OCI-LY1 (cell line): Measurements from ENCODE around the gene RGS9.
A peak's percentile ranks its signal among the peaks of the same experiment; 100 is the strongest.

Experiments used
- H2AFZ ChIP-seq: fragments of 200-600 bp; sonication (generic), shearing (Covaris generic); 2 replicates; pipeline ENCODE4 v1.6.0; 2014; ENCODE audit warnings: antibody characterized with exemption, mild to moderate bottlenecking, low read length
- H3F3A ChIP-seq: fragments of 200-600 bp; sonication (generic), shearing (Covaris generic); 2 replicates; pipeline ENCODE4 v1.6.0; 2014; ENCODE audit warnings: mild to moderate bottlenecking, antibody characterized with exemption, low read length, moderate library complexity; ENCODE audit not compliant: insufficient read depth
- H3K27ac ChIP-seq: fragments of 200-600 bp; sonication (generic); 2 replicates; pipeline ENCODE4 v1.5.1; 2014; ENCODE audit warnings: low read length, mixed run types, mild to moderate bottlenecking, low read depth; ENCODE audit not compliant: poor library complexity, severe bottlenecking
- H3K27me3 ChIP-seq: fragments of 200-600 bp; sonication (generic); 2 replicates; pipeline ENCODE4 v1.6.0; 2014; ENCODE audit warnings: antibody characterized with exemption, mild to moderate bottlenecking, low read length, moderate library complexity; ENCODE audit not compliant: insufficient read depth
- H3K36me3 ChIP-seq: fragments of 200-600 bp; sonication (generic); 2 replicates; pipeline ENCODE4 v1.6.1; 2014; ENCODE audit warnings: mild to moderate bottlenecking, antibody characterized with exemption, low read length, moderate library complexity, mixed read lengths; ENCODE audit not compliant: insufficient read depth
- H3K4me1 ChIP-seq: fragments of 200-600 bp; sonication (generic); 2 replicates; pipeline ENCODE4 v1.5.1; 2014; ENCODE audit warnings: mild to moderate bottlenecking, low read length, moderate library complexity; ENCODE audit not compliant: insufficient read depth, severe bottlenecking
- H3K4me2 ChIP-seq: fragments of 200-600 bp; sonication (generic), shearing (Covaris generic); 2 replicates; pipeline ENCODE4 v1.6.1; 2014; ENCODE audit warnings: low read length
- H3K4me3 ChIP-seq: fragments of 200-600 bp; sonication (generic); 2 replicates; pipeline ENCODE4 v1.5.1; 2014; ENCODE audit warnings: low read length, low read depth, mild to moderate bottlenecking, mixed read lengths; ENCODE audit not compliant: poor library complexity, severe bottlenecking
- H3K79me2 ChIP-seq: fragments of 200-600 bp; shearing (Covaris generic); 2 replicates; pipeline ENCODE4 v1.6.1; 2016; ENCODE audit warnings: mixed run types, low read length, mixed read lengths; ENCODE audit not compliant: insufficient read depth
- H3K9ac ChIP-seq: fragments of 200-600 bp; sonication (generic), shearing (Covaris generic); 2 replicates; pipeline ENCODE4 v1.6.1; 2014; ENCODE audit warnings: mild to moderate bottlenecking, low read length, mixed read lengths
- H3K9me2 ChIP-seq: fragments of 200-600 bp; sonication (generic), shearing (Covaris generic); 2 replicates; pipeline ENCODE4 v1.6.1; 2014; ENCODE audit warnings: low read depth, mild to moderate bottlenecking, low read length, mixed read lengths
- H3K9me3 ChIP-seq: fragments of 200-600 bp; shearing (Covaris generic); 2 replicates; pipeline ENCODE4 v1.6.1; 2014; ENCODE audit warnings: low read length, mixed read lengths
- H4K20me1 ChIP-seq: fragments of 200-600 bp; sonication (generic), shearing (Covaris generic); 2 replicates; pipeline ENCODE4 v1.6.0; 2016; ENCODE audit warnings: mild to moderate bottlenecking, low read length; ENCODE audit not compliant: insufficient read depth
- EZH2 ChIP-seq: fragments of 200-600 bp; sonication (generic), shearing (Covaris generic); IDR thresholded peaks from 2 replicates; pipeline ENCODE4 v1.8.0; 2017; ENCODE audit warnings: borderline replicate concordance, mixed run types, mild to moderate bottlenecking, antibody characterized with exemption, low read length, moderate library complexity, mixed read lengths
- TF ChIP-seq, protein P1 (sequence below): fragments of 200-600 bp; sonication (generic), shearing (Covaris generic); IDR thresholded peaks from 2 replicates; pipeline ENCODE4 v1.5.1; 2017; ENCODE audit warnings: mild to moderate bottlenecking, antibody characterized with exemption, low read length, moderate library complexity, mixed read lengths

The RGS9 gene

DNA sequence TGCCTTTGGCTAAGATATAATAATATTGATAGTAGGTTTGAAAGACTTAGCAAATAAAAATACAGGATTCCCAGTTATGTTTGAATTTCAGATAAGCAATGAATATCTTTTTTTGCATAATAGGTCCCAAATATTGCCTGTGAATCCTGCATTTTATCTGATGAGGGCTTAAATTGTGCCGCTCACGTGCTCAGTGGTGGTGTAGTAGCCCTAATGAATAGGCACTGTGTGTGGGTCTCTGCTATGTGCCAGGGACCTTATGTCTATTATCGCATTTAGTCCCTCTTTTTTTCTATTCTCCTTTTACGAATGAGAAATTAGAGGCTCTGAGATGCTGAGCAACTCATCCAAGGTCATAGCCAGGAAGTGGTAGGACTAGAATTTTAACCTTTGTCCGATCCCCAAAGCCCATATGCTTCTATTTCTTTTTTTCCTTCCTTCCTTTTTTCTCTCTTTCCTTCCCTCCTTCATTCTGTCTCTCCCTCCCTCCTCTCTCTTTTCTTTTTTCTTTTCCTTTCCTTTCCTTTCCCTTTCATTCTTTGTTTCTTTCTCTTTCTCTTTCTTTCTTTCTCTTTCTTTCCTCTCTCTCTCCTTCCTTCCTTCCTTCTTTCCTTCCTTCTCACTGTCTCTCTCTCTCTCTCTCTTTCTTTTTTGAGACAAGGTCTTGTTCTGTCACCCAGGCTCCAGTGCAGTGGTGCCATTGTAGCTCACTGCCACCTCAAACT lies 47.2 kb downstream of the RGS9 start:
- Histone ChIP-seq H4K20me1 (no peaks in the 10 kb centered on the region), H3K4me2 (no peak overlapping the region), H3F3A (no peaks in the 10 kb centered on the region), H3K27ac (no peak overlapping the region), H3K27me3 (peaks cover 24% of the 10 kb centered on the region), H3K9ac (no peak overlapping the region), H3K36me3 (no peaks in the 10 kb centered on the region), H3K9me3 (no peaks in the 10 kb centered on the region), H2AFZ (no peak overlapping the region), H3K4me3 (no peak overlapping the region), H3K9me2 (no peaks in the 10 kb centered on the region), H3K79me2 (no peaks in the 10 kb centered on the region), H3K4me1 (peaks cover 20% of the 10 kb centered on the region)
- TF ChIP-seq, protein P1, sequence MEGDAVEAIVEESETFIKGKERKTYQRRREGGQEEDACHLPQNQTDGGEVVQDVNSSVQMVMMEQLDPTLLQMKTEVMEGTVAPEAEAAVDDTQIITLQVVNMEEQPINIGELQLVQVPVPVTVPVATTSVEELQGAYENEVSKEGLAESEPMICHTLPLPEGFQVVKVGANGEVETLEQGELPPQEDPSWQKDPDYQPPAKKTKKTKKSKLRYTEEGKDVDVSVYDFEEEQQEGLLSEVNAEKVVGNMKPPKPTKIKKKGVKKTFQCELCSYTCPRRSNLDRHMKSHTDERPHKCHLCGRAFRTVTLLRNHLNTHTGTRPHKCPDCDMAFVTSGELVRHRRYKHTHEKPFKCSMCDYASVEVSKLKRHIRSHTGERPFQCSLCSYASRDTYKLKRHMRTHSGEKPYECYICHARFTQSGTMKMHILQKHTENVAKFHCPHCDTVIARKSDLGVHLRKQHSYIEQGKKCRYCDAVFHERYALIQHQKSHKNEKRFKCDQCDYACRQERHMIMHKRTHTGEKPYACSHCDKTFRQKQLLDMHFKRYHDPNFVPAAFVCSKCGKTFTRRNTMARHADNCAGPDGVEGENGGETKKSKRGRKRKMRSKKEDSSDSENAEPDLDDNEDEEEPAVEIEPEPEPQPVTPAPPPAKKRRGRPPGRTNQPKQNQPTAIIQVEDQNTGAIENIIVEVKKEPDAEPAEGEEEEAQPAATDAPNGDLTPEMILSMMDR: no peak
- no peak for TF ChIP-seq EZH2

DNA sequence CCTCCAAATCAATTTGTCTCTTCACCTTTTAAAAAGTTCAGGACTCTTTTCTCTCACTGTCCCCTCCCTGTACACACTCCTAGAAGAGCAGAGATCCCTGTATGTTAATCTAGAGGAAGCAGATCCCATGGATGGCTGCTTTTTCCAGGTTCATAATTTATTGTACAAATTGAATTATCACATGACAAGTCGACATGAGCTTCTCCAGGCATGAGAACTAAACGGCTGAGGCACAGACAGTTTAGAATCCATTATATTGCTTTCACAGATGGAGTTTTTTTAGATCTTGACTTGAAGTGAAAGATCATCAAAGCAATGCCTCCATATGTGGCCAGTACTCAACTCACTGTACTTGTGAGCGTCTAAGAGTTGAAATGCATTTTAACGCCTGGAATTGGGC lies 47.9 kb downstream of the RGS9 start:
- Histone ChIP-seq H3K36me3 (no peaks in the 10 kb centered on the region), H3K4me3 (no peak overlapping the region), H2AFZ (no peak overlapping the region), H3K9me2 (no peaks in the 10 kb centered on the region), H3K4me2 (no peak overlapping the region), H3K9ac (no peak overlapping the region), H3K4me1 (peaks cover 13% of the 10 kb centered on the region), H3K27ac (no peak overlapping the region), H4K20me1 (no peaks in the 10 kb centered on the region), H3K9me3 (no peaks in the 10 kb centered on the region), H3K79me2 (no peaks in the 10 kb centered on the region), H3K27me3 (peaks cover 24% of the 10 kb centered on the region), H3F3A (no peaks in the 10 kb centered on the region)
- TF ChIP-seq, protein P1: no peak

DNA sequence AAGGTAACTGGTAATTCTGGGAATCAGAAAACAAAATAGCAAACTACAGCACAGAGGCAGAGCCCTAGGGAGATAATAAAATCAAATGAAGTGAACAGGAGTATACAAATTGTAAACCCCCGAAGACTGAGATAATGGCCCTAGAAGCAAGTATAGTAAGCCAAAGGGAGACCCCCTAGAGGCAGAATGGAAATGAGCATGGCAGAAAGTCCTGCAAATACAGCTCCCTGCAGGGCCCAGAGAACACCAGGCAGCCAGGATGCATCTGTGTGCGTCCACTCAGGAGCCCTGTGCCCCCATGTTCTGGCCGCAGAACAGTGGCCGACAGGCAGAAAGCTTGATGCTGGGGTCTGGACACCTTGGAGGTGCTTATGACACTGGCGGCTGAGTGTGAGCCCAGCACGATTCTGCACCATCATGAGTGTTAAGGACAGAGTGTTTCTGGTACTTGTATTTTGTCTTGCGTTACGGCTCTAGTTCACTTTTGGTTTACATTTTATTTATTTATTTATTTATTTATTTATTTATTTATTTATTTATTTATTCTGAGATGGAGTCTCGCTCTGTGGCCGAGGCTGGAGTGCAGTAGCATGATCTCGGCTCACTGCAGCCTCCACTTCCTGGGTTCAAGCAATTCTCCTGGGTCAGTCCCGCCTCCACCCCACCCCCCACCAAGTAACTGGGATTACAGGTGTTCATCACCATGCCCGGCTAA lies 48.7 kb downstream of the RGS9 start:
- no peaks in the 10 kb centered on the region for H3K9me3 ChIP-seq
- no peaks in the 10 kb centered on the region for H3F3A ChIP-seq
- H3K9ac ChIP-seq: no peak overlapping the region
- peaks cover 12% of the 10 kb centered on the region for H3K4me1 ChIP-seq
- H2AFZ ChIP-seq: no peak overlapping the region
- H3K79me2 ChIP-seq: no peaks in the 10 kb centered on the region
- no peaks in the 10 kb centered on the region for H3K36me3 ChIP-seq
- no peak overlapping the region for H3K4me3 ChIP-seq
- H3K27me3 ChIP-seq: peaks cover 24% of the 10 kb centered on the region
- TF ChIP-seq, protein P1: peak; percentile 7; the same call in 1 of the 2 replicates
- TF ChIP-seq EZH2: no peak
- no peaks in the 10 kb centered on the region for H4K20me1 ChIP-seq
- no peaks in the 10 kb centered on the region for H3K9me2 ChIP-seq
- H3K27ac ChIP-seq: no peak overlapping the region
- H3K4me2 ChIP-seq: no peak overlapping the region
